Measurements from ENCODE around the gene CD24. TPM values are rescaled to one million over a fixed set of nuclear protein-coding genes. Genes with fewer than 3 reads are reported as not detected.
A peak's percentile ranks its signal among the peaks of the same experiment; 100 is the strongest.
"Not testable (repeated sequence)": the region's sequence is repeated elsewhere in the genome, so short reads cannot be mapped to it uniquely, and the experiment has no call there.

Gene CD24
- total RNA-seq, 1 experiment from 2014 or later = 1,551 TPM

DNA sequence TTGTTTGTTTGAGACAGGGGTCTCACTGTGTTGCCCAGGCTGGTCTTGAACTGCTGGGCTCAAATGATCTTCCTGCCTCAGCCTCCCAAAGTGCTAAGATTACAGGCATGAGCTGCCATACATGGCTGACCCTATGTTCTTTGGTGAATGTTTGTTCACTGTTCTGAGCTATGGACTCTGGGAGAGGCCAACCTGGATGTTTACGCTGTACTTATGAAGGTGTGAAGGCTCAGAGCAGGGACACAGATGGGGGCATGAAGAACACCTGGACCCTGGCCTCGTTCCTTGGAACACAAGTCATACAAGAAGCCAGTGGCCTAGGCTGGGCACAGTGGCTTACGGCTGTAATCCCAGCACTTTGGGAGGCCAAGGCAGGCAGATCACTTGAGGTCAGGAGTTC, 21.1 kb upstream of the CD24 start:
- no peaks in the 10 kb centered on the region for H3K9me3 Mint-ChIP-seq
- H3K4me1 ChIP-seq (ENCODE audit: insufficient read depth, low read length) = peaks cover 7% of the 10 kb centered on the region; the same call in 1 of the 2 replicates
- H4K8ac ChIP-seq (replicated peaks; ENCODE audit: insufficient read length, low read depth, low read length) = no peak overlapping the region
- H3K9me3 ChIP-seq (ENCODE audit: control insufficient read depth, low read depth, low read length) = no peaks in the 10 kb centered on the region
- H3K27me3 Mint-ChIP-seq (ENCODE audit: low read depth) = no peaks in the 10 kb centered on the region
- peaks cover 20 to 23% of the 10 kb centered on the region in 2 experiments for H3K4me1 Mint-ChIP-seq
- H2AK5ac ChIP-seq (ENCODE audit: insufficient read length, low read length) = no peak overlapping the region
- no peaks in the 10 kb centered on the region for H4K20me1 ChIP-seq (ENCODE audit: control insufficient read depth, insufficient read depth, insufficient read length)
- H3K23ac ChIP-seq (ENCODE audit: insufficient read length, low read depth, low read length) = no peak overlapping the region
- H3K27me3 ChIP-seq (ENCODE audit: insufficient read depth, low read length) = no peaks in the 10 kb centered on the region
- no peak overlapping the region for H3K18ac ChIP-seq (ENCODE audit: insufficient read length, low read depth, low read length)
- H3K4me2 ChIP-seq (ENCODE audit: insufficient read depth, insufficient read length, low read length) = no peak overlapping the region
- no peaks in the 10 kb centered on the region for H3K79me1 ChIP-seq (ENCODE audit: insufficient read depth, low read depth, low read length, poor library complexity, severe bottlenecking)
- no peak overlapping the region for H3K56ac ChIP-seq (ENCODE audit: insufficient read length, low read depth, low read length)
- no peak for DNase-seq
- H2BK120ac ChIP-seq (ENCODE audit: low read depth, low read length, poor library complexity, severe bottlenecking) = no peak overlapping the region
- H3K27ac Mint-ChIP-seq = 0 out of 7 replicates have a peak overlapping the region, but pooled peaks of 1 of the 3 experiments have one; percentile 23
- H2BK12ac ChIP-seq (ENCODE audit: insufficient read length, low read depth, low read length) = no peak overlapping the region
- H4K5ac ChIP-seq (ENCODE audit: insufficient read length, low read depth, low read length) = no peak overlapping the region
- H2AFZ ChIP-seq (ENCODE audit: low read length) = no peak overlapping the region
- no peak overlapping the region for H3K14ac ChIP-seq (ENCODE audit: insufficient read depth, low read length)
- no peak overlapping the region for H3K27ac ChIP-seq (ENCODE audit: insufficient read length, low read depth, low read length)
- H3K36me3 Mint-ChIP-seq (ENCODE audit: insufficient read depth in 1 of 3, low read depth in 3 of 3) = no peaks in the 10 kb centered on the region
- WGBS (ENCODE audit: extremely low coverage, insufficient read length, low lambda C conversion rate) = no CpG with 5 or more reads among the region's 3 CpGs
- no peaks in the 10 kb centered on the region for H3K23me2 ChIP-seq (ENCODE audit: insufficient read length, low read depth, low read length, poor library complexity, severe bottlenecking)
- H2BK20ac ChIP-seq (ENCODE audit: low read depth, low read length, poor library complexity, severe bottlenecking) = no peak overlapping the region
- H3K79me2 ChIP-seq (ENCODE audit: insufficient read depth, low read length) = no peaks in the 10 kb centered on the region
- H3T11ph ChIP-seq (ENCODE audit: low read length) = no peak overlapping the region
- no peak overlapping the region for H4K91ac ChIP-seq (ENCODE audit: insufficient read length, low read depth, low read length)
- no peak overlapping the region for H2BK15ac ChIP-seq (ENCODE audit: low read depth, low read length)
- H3K4ac ChIP-seq (ENCODE audit: low read depth, low read length) = no peak overlapping the region
- H2BK5ac ChIP-seq (ENCODE audit: insufficient read length, low read length) = no peak overlapping the region
- no peak for TF ChIP-seq CTCF (conservative IDR thresholded peaks at IDR 0.05)
- H3K9ac ChIP-seq (ENCODE audit: extremely low read depth, insufficient read length, low read length) = no peak overlapping the region
- H3K4me3 Mint-ChIP-seq = no peak overlapping the region

GRCh38 chr6:106989737-106990136, 15.2 kb upstream of the CD24 start:
- not testable (repeated sequence) for H4K5ac ChIP-seq (ENCODE audit: insufficient read length, low read depth, low read length); H2AFZ ChIP-seq (ENCODE audit: low read length); H4K20me1 ChIP-seq (ENCODE audit: control insufficient read depth, insufficient read depth, insufficient read length); H2AK5ac ChIP-seq (ENCODE audit: insufficient read length, low read length); H3K27ac Mint-ChIP-seq; H3K9ac ChIP-seq (ENCODE audit: extremely low read depth, insufficient read length, low read length); H4K91ac ChIP-seq (ENCODE audit: insufficient read length, low read depth, low read length); H3K36me3 Mint-ChIP-seq (ENCODE audit: insufficient read depth in 1 of 3, low read depth in 3 of 3); DNase-seq; H3K27ac ChIP-seq (ENCODE audit: insufficient read length, low read depth, low read length); H3K4me2 ChIP-seq (ENCODE audit: insufficient read depth, insufficient read length, low read length); H3K4me3 Mint-ChIP-seq; H2BK20ac ChIP-seq (ENCODE audit: low read depth, low read length, poor library complexity, severe bottlenecking); H2BK12ac ChIP-seq (ENCODE audit: insufficient read length, low read depth, low read length); H3K4ac ChIP-seq (ENCODE audit: low read depth, low read length); H3K23ac ChIP-seq (ENCODE audit: insufficient read length, low read depth, low read length); H2BK5ac ChIP-seq (ENCODE audit: insufficient read length, low read length); H3K27me3 ChIP-seq (ENCODE audit: insufficient read depth, low read length); H2BK15ac ChIP-seq (ENCODE audit: low read depth, low read length); H3K9me3 ChIP-seq (ENCODE audit: control insufficient read depth, low read depth, low read length); H3K4me1 Mint-ChIP-seq; H3K18ac ChIP-seq (ENCODE audit: insufficient read length, low read depth, low read length); H2BK120ac ChIP-seq (ENCODE audit: low read depth, low read length, poor library complexity, severe bottlenecking); H3K9me3 Mint-ChIP-seq; H3T11ph ChIP-seq (ENCODE audit: low read length); H3K27me3 Mint-ChIP-seq (ENCODE audit: low read depth); H3K23me2 ChIP-seq (ENCODE audit: insufficient read length, low read depth, low read length, poor library complexity, severe bottlenecking); H3K14ac ChIP-seq (ENCODE audit: insufficient read depth, low read length); H3K79me1 ChIP-seq (ENCODE audit: insufficient read depth, low read depth, low read length, poor library complexity, severe bottlenecking); H3K79me2 ChIP-seq (ENCODE audit: insufficient read depth, low read length); H3K4me1 ChIP-seq (ENCODE audit: insufficient read depth, low read length); H3K56ac ChIP-seq (ENCODE audit: insufficient read length, low read depth, low read length); H4K8ac ChIP-seq (replicated peaks; ENCODE audit: insufficient read length, low read depth, low read length)
- no CpG with 5 or more reads among the region's 3 CpGs for WGBS (ENCODE audit: extremely low coverage, insufficient read length, low lambda C conversion rate)

Measured in H9 (cell line).